ENCODE data around the gene TMEM87B. TPM values are rescaled to one million over a fixed set of nuclear protein-coding genes. Genes with fewer than 3 reads are reported as not detected.
A peak's percentile ranks its signal among the peaks of the same experiment; 100 is the strongest.

The TMEM87B gene
- total and polyA plus RNA-seq, 8 donors = 4.7 to 21.7 (median 11.6) TPM

DNA sequence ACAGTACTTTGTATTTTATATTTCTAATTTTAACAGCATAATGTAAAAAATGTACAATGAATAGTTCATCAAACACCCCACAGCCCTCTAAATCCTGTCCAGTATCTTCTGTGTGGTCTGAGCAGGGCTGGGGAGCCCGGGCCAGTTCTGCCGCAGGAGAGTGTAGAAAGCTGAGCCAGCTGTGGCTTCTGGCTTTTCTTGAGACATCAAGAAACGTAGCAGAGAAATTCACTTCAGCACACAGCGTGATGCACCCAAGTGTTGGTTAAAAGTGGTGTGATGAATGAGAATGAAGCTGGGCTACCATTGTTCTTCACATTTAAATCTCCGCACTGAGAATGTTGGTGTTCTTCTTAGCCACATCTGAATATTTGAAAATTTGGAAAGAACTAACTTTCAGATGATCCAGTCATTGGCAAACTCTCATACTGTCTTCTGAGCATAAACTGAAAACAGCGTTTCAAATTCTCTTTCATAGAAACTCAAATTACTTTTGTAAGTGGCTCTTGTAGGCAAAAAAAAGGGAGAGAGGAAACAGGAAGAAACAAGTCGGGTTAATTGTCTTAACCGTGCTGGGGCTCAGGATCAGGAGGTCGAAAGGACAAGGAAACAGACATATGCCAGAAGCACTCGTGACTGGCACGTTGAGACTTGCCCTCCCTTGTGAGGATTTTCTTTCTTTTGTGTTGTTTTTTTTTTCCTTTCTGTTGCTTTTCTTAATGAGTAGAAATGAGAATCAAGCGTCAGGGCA is 23.4 kb upstream of the TMEM87B start:
- WGBS, 2 donors = 44 to 50% methylated on average over 12 of the region's 12 CpGs
- DNase-seq (no peak), ATAC-seq (peak in 3 of 4 donors; percentile 25 to 50 (median 30)), FAIRE-seq (no peak)
- no peaks in the 10 kb centered on the region for H3K27me3 ChIP-seq
- TF ChIP-seq, protein P1, sequence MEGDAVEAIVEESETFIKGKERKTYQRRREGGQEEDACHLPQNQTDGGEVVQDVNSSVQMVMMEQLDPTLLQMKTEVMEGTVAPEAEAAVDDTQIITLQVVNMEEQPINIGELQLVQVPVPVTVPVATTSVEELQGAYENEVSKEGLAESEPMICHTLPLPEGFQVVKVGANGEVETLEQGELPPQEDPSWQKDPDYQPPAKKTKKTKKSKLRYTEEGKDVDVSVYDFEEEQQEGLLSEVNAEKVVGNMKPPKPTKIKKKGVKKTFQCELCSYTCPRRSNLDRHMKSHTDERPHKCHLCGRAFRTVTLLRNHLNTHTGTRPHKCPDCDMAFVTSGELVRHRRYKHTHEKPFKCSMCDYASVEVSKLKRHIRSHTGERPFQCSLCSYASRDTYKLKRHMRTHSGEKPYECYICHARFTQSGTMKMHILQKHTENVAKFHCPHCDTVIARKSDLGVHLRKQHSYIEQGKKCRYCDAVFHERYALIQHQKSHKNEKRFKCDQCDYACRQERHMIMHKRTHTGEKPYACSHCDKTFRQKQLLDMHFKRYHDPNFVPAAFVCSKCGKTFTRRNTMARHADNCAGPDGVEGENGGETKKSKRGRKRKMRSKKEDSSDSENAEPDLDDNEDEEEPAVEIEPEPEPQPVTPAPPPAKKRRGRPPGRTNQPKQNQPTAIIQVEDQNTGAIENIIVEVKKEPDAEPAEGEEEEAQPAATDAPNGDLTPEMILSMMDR (IDR thresholded peaks at IDR 0.05) = no peak
- no peaks in the 10 kb centered on the region for H3K9me3 ChIP-seq
- no peak overlapping the region for H3K4me3 ChIP-seq
- no peaks in the 10 kb centered on the region for H3K36me3 ChIP-seq
- intact Hi-C loops (cut with DNase I) = no loop called here
- no peak overlapping the region for H3K27ac ChIP-seq
- H3K4me1 ChIP-seq = peaks cover 0 to 11% (median 7%) of the 10 kb centered on the region in 3 donors

DNA sequence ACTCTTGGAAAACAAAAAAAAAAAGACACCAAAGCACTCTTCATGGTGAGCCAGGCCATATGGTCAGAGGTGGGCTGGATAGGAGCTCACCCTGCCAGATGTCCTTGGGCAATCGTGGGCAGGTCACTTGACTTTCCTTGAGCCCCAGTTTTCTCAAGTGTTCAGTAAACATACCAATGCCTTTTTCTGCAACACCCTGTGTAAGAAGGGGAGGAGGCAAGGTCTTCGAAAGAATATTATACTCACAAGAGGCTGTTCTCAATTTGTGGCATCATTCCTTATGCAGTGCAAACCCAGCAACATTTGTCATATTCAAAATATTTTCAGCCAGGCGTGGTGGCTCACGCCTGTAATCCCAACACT is 22.9 kb upstream of the TMEM87B start:
- Histone ChIP-seq H3K36me3 (no peaks in the 10 kb centered on the region), H3K9me3 (no peaks in the 10 kb centered on the region), H3K27ac (no peak overlapping the region), H3K27me3 (no peaks in the 10 kb centered on the region), H3K4me1 (peaks cover 0 to 11% (median 7%) of the 10 kb centered on the region in 3 donors), H3K4me3 (no peak overlapping the region)
- FAIRE-seq (no peak), ATAC-seq (peak in 3 of 4 donors; percentile 15 to 54 (median 25)), DNase-seq (no peak)
- WGBS, 2 donors = 68 to 71% methylated on average over 4 of the region's 4 CpGs
- intact Hi-C loops (cut with DNase I) = no loop called here
- TF ChIP-seq, protein P1 (IDR thresholded peaks at IDR 0.05) = no peak

DNA sequence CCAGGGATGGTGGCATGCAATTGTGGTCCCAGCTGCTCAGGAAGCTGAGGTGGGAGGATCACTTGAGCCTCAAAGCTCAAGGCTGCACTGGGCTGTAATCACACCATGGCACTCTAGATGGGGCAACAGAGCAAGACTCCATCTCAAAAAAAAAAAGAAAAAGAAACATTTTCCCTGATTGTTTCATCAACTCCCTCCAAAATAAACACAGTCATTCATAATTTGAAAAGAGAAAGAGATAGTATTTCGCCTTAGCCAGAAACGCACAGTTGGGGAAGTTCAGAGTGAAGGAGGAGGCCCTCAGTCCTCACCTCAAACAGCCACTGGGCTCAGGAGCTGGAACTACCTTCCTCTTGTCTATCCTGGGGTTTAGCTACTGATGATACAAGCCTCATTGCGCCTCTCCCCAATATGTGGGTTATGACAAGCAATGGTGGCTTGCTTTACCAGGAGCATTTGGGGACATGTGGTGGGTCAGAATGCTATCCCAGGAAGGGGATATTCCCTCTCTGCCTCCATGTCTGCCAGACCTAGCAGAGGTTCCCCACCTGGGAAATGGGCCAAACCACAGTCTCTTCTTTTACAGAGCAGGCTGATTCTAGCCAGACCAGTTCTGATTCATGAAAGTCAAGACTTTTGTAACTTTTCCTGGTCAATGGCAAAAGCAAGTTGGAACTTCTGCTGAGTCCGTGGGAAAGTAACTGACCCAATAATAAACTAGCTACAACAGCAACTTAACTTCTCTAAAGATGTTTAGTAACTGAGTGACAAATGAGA is 22.2 kb upstream of the TMEM87B start:
- no peak overlapping the region for H3K4me3 ChIP-seq
- peak in 3 of 4 donors; percentile 59 to 78 (median 76) for ATAC-seq
- FAIRE-seq = no peak
- no peaks in the 10 kb centered on the region for H3K9me3 ChIP-seq
- H3K27ac ChIP-seq = peak overlapping the region in 1 of 4 donors; percentile 5
- DNase-seq = peak in 2 of 6 donors; percentile 31 to 73
- WGBS, 2 donors = 47 to 53% methylated on average over 4 of the region's 4 CpGs
- TF ChIP-seq, protein P1 (IDR thresholded peaks at IDR 0.05) = no peak
- H3K4me1 ChIP-seq = peaks cover 0 to 11% (median 7%) of the 10 kb centered on the region in 3 donors
- H3K27me3 ChIP-seq = no peaks in the 10 kb centered on the region
- intact Hi-C loops (cut with DNase I) = no loop called here
- H3K36me3 ChIP-seq = no peaks in the 10 kb centered on the region

DNA sequence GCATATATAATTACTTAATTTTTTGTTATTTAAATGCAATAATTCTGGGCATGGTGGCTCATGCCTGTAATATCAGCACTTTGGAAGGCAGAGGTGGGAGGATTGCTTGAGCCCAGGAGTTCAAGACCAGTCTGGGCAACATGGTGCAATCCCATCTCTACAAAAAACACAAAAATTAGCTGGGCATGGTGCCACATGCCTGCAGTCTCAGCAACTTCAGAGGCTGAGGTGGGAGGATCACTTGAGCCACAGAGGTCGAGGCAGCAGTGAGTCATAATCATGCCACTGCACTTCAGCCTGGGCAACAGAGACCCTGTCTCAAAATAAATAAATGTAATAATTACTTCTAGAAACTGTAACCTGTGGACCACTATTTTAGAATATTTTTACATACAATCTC is 21.5 kb upstream of the TMEM87B start:
- intact Hi-C loops (cut with DNase I) = no loop called here
- DNase-seq (no peak), ATAC-seq (peak in 2 of 4 donors; percentile 28 to 51)

More for the DNA sequence above, 21.5 kb upstream of the TMEM87B start:
- FAIRE-seq = no peak
- H3K9me3 ChIP-seq = no peaks in the 10 kb centered on the region
- H3K27ac ChIP-seq = peak overlapping the region in 1 of 4 donors; percentile 5
- no peak overlapping the region for H3K4me3 ChIP-seq
- 62 to 68% methylated on average over 1 of the region's 1 CpG for WGBS, 2 donors
- no peaks in the 10 kb centered on the region for H3K36me3 ChIP-seq
- TF ChIP-seq, protein P1 (IDR thresholded peaks at IDR 0.05) = no peak
- peaks cover 0 to 11% (median 7%) of the 10 kb centered on the region in 3 donors for H3K4me1 ChIP-seq
- no peaks in the 10 kb centered on the region for H3K27me3 ChIP-seq

Measured in pancreas (tissue), 10 donors.